K562 (cell line): Measurements from ENCODE around the gene PXK. TPM values are rescaled to one million over a fixed set of nuclear protein-coding genes. Genes with fewer than 3 reads are reported as not detected.

Experiments
- ATAC-seq: fragments of 200-7000 bp; cut with Tn5 transposase; 3 replicates; pipeline ENCODE4 v1.9.1; 2020; ENCODE audit warnings: moderate library complexity
- BruUV-seq: library from RNA; stranded (reverse); fragments of 400-500 nt; replicated peaks from 2 replicates; lab custom pipeline; 2021; lab: Mats Ljungman, UMichigan
- CTCF ChIA-PET: fragments of 300-600 bp; formaldehyde crosslinking; extraction: SDS; loops from one replicate; lab custom pipeline; 2021; ENCODE audit warnings: low intra/inter-chr PET ratio; lab: Yijun Ruan, JAX
- POLR2A ChIA-PET: fragments of 300-600, 350-650 bp; sonication (Branson Sonifier 250); formaldehyde crosslinking; extraction: SDS; loops from one replicate; lab custom pipeline; 2021; ENCODE audit warnings: antibody characterized with exemption, inconsistent platforms; lab: Yijun Ruan, JAX
- DNase-seq, 4 experiments: peaks; one replicate each; pipeline versions ENCODE4 v3.0.0 to v3.0.0-alpha.2; 2011 to 2018; ENCODE audit warnings: low spot score in 3 of 4, mixed read lengths in 3 of 4; ENCODE audit errors: extremely low read depth in 1 of 4
- FAIRE-seq: peaks from 2 replicates; lab custom pipeline; 2011; peaks lifted over from hg19 to GRCh38; lab: Jason Lieb, UNC
- H2AFZ ChIP-seq: 2 replicates; pipeline ENCODE4 v1.6.0; 2011; ENCODE audit warnings: low read depth, low read length, control low read depth, inconsistent platforms
- H3K27ac ChIP-seq: fragments of 200-600 bp; 3 replicates; pipeline ENCODE4 v1.8.0; 2011; ENCODE audit warnings: low read depth, mild to moderate bottlenecking, control low read depth, inconsistent platforms, low read length, moderate library complexity, mixed read lengths; ENCODE audit errors: extremely low read depth
- H3K27me3 ChIP-seq, 2 experiments: fragments of 300-600 bp in 1 of 2; 2 replicates in 1 of 2; 3 replicates in 1 of 2; pipeline versions ENCODE4 v1.6.0 to v1.8.0; 2011; ENCODE audit warnings: inconsistent platforms in 2 of 2, low read length in 2 of 2, mild to moderate bottlenecking in 1 of 2, mixed read lengths in 1 of 2, moderate library complexity in 1 of 2; ENCODE audit not compliant: control insufficient read depth in 2 of 2, insufficient read depth in 2 of 2
- H3K36me3 ChIP-seq: fragments of 300-600 bp; 3 replicates; pipeline ENCODE4 v1.8.0; 2011; ENCODE audit warnings: mild to moderate bottlenecking, low read length, inconsistent platforms; ENCODE audit not compliant: control insufficient read depth, insufficient read depth
- H3K4me1 ChIP-seq, 2 experiments: fragments of 200-600 bp in 1 of 2; replicated peaks in 1 of 2; 2 replicates in 1 of 2; 3 replicates in 1 of 2; pipeline versions ENCODE4 v1.5.1 to v1.8.0; 2011; ENCODE audit warnings: inconsistent platforms in 2 of 2, low read length in 2 of 2, mild to moderate bottlenecking in 1 of 2, mixed read lengths in 1 of 2, moderate library complexity in 1 of 2; ENCODE audit not compliant: control insufficient read depth in 2 of 2, insufficient read depth in 2 of 2
- H3K4me2 ChIP-seq: 2 replicates; pipeline ENCODE4 v1.6.1; 2011; ENCODE audit warnings: low read length, control low read depth, inconsistent platforms, mixed read lengths; ENCODE audit not compliant: insufficient read depth
- H3K4me3 ChIP-seq: fragments of 200-600 bp; sonication (generic), shearing (Covaris generic); 2 replicates; pipeline ENCODE4 v1.5.1; 2016; ENCODE audit warnings: control low read depth, inconsistent platforms
- H3K79me2 ChIP-seq: fragments of 200-600 bp; 3 replicates; pipeline ENCODE4 v1.8.0; 2011; ENCODE audit warnings: low read length, inconsistent platforms; ENCODE audit not compliant: control insufficient read depth, insufficient read depth
- H3K9ac ChIP-seq, 2 experiments: 2 replicates each; pipeline versions ENCODE4 v1.6.0 to v1.6.1; 2011; ENCODE audit warnings: low read depth in 2 of 2, low read length in 2 of 2, control low read depth in 1 of 2, inconsistent platforms in 1 of 2, mild to moderate bottlenecking in 1 of 2, mixed read lengths in 1 of 2; ENCODE audit not compliant: insufficient read depth in 1 of 2
- H3K9me1 ChIP-seq: one replicate; pipeline ENCODE4 v1.6.0; 2011; ENCODE audit warnings: inconsistent platforms, mild to moderate bottlenecking, low read length, moderate library complexity; ENCODE audit not compliant: control insufficient read depth, insufficient read depth
- H3K9me3 ChIP-seq: replicated peaks from 2 replicates; pipeline ENCODE4 v1.5.1; 2011; ENCODE audit warnings: low read depth, low read length, inconsistent platforms; ENCODE audit not compliant: control insufficient read depth, insufficient read depth
- H4K20me1 ChIP-seq: replicated peaks from 2 replicates; pipeline ENCODE4 v1.6.1; 2011; ENCODE audit warnings: low read length, inconsistent platforms, mixed read lengths; ENCODE audit not compliant: control insufficient read depth, insufficient read depth
- FOSL1 ChIP-seq: fragments of 200-800 bp; sonication (Bioruptor generic); conservative IDR thresholded peaks from 2 replicates; pipeline ENCODE4 v1.6.1; 2016; ENCODE audit warnings: missing genetic modification characterization, missing compliant biosample characterization
- KLF16 ChIP-seq: IDR thresholded peaks from 2 replicates; pipeline ENCODE4 v1.6.1; 2016; ENCODE audit warnings: antibody characterized with exemption
- NRF1 ChIP-seq, 2 experiments: fragments of 450-650 bp; IDR thresholded peaks in 1 of 2; conservative IDR thresholded peaks in 1 of 2; 2 replicates each; pipeline ENCODE4 v1.6.1; 2014; ENCODE audit warnings: mild to moderate bottlenecking in 2 of 2
- ZNF507 ChIP-seq: conservative IDR thresholded peaks from 2 replicates; pipeline ENCODE4 v1.6.1; 2017; ENCODE audit warnings: missing genetic modification characterization, missing compliant biosample characterization
- WGBS: fragments of 100-300 bp; shearing (Covaris generic); methylation state at CpG from one replicate; pipeline ENCODE4 v1.1.6; 2016; ENCODE audit warnings: low coverage, mixed read lengths; ENCODE audit not compliant: insufficient coverage; ENCODE audit errors: missing lambda C conversion rate; 5-methylcytosine and 5-hydroxymethylcytosine counted together
- in situ Hi-C: fragments of 300-500 bp; cut with MboI; formaldehyde crosslinking; loops from 4 replicates; pipeline ENCODE4 v1.15.0; 2018; ENCODE audit warnings: inconsistent platforms, mixed read lengths
- intact Hi-C: fragments of 100-400 bp; cut with micrococcal nuclease; formaldehyde crosslinking; loops from 2 replicates; pipeline ENCODE4 v1.14.2; 2022
- polyA plus RNA-seq, 8 experiments: library from polyadenylated mRNA; depleted of rRNA in 4 of 8; stranded (reverse) in 5 of 8; unstranded in 3 of 8; fragments of >200 nt; fragmentation: Nextera tagmentation in 2 of 8; fragmentation: Illumina TruSeq in 1 of 8; extraction: Ambion mirVana in 2 of 8; extraction: Trizol in 1 of 8; gene quantifications; 2 replicates each; pipeline versions ENCODE4 v1.2.1 to v1.2.3, GENCODE V29; 2011 to 2014; ENCODE audit warnings: inconsistent platforms in 1 of 8, missing spikeins in 1 of 8
- total RNA-seq, 7 experiments: library from RNA; depleted of rRNA in 6 of 7; stranded (reverse); fragments of >200 nt in 6 of 7; fragmentation: Illumina TruSeq in 2 of 7; extraction: Trizol in 2 of 7; gene quantifications; 2 replicates each; pipeline versions ENCODE4 v1.2.1 to v1.2.3, GENCODE V29; 2011 to 2021; ENCODE audit warnings: low replicate concordance in 1 of 7
- TF ChIP-seq, protein P1 (sequence below): fragments of 450-650 bp; IDR thresholded peaks from 2 replicates; pipeline ENCODE4 v1.6.1; 2016; ENCODE audit warnings: mild to moderate bottlenecking, moderate library complexity

Gene PXK
- total and polyA plus RNA-seq, 9 of the 15 experiments (the other 6 are each of a cell fraction or from before 2014, with no cell fraction given), result 3.3 to 19.9 (median 11.3) TPM

DNA sequence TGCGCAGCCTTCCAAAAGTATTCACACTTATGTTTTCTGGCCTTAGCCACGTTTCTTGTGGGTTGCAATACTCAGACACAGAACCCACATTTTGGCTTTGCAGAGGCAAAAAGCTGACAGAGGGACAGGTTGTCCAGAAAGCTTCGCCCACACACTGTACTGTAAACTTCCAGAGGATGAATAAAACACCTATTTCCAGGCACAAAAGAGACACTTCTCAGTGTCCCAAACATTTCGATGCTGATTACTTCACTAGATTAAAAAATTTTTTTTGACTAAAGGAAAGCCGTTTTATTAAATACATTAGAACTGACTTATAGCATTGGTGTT lies 131.2 kb downstream of the PXK start:
- no TSS peak for BruUV-seq

More for the DNA sequence above, 131.2 kb downstream of the PXK start:
- ATAC-seq (no peak), DNase-seq (no peak), FAIRE-seq (no peak)
- H3K4me2 ChIP-seq, result peak overlapping the region; percentile 34; the same call in 1 of the 2 replicates
- in situ Hi-C loops (no loop called here), intact Hi-C loops (loop anchor here (1.0 kb wide), 1 partner anchor 68 kb away; no protein-coding TSS in a partner anchor)
- no peak overlapping the region for H3K4me3 ChIP-seq
- H3K9ac ChIP-seq, result no peak overlapping the region
- POLR2A ChIA-PET, result no interaction called here
- H4K20me1 ChIP-seq, result no peaks in the 10 kb centered on the region
- H3K4me1 ChIP-seq, result peaks cover 0 to 2% of the 10 kb centered on the region in 2 experiments; a peak in 1 of 5 replicates
- TF ChIP-seq, protein P1, sequence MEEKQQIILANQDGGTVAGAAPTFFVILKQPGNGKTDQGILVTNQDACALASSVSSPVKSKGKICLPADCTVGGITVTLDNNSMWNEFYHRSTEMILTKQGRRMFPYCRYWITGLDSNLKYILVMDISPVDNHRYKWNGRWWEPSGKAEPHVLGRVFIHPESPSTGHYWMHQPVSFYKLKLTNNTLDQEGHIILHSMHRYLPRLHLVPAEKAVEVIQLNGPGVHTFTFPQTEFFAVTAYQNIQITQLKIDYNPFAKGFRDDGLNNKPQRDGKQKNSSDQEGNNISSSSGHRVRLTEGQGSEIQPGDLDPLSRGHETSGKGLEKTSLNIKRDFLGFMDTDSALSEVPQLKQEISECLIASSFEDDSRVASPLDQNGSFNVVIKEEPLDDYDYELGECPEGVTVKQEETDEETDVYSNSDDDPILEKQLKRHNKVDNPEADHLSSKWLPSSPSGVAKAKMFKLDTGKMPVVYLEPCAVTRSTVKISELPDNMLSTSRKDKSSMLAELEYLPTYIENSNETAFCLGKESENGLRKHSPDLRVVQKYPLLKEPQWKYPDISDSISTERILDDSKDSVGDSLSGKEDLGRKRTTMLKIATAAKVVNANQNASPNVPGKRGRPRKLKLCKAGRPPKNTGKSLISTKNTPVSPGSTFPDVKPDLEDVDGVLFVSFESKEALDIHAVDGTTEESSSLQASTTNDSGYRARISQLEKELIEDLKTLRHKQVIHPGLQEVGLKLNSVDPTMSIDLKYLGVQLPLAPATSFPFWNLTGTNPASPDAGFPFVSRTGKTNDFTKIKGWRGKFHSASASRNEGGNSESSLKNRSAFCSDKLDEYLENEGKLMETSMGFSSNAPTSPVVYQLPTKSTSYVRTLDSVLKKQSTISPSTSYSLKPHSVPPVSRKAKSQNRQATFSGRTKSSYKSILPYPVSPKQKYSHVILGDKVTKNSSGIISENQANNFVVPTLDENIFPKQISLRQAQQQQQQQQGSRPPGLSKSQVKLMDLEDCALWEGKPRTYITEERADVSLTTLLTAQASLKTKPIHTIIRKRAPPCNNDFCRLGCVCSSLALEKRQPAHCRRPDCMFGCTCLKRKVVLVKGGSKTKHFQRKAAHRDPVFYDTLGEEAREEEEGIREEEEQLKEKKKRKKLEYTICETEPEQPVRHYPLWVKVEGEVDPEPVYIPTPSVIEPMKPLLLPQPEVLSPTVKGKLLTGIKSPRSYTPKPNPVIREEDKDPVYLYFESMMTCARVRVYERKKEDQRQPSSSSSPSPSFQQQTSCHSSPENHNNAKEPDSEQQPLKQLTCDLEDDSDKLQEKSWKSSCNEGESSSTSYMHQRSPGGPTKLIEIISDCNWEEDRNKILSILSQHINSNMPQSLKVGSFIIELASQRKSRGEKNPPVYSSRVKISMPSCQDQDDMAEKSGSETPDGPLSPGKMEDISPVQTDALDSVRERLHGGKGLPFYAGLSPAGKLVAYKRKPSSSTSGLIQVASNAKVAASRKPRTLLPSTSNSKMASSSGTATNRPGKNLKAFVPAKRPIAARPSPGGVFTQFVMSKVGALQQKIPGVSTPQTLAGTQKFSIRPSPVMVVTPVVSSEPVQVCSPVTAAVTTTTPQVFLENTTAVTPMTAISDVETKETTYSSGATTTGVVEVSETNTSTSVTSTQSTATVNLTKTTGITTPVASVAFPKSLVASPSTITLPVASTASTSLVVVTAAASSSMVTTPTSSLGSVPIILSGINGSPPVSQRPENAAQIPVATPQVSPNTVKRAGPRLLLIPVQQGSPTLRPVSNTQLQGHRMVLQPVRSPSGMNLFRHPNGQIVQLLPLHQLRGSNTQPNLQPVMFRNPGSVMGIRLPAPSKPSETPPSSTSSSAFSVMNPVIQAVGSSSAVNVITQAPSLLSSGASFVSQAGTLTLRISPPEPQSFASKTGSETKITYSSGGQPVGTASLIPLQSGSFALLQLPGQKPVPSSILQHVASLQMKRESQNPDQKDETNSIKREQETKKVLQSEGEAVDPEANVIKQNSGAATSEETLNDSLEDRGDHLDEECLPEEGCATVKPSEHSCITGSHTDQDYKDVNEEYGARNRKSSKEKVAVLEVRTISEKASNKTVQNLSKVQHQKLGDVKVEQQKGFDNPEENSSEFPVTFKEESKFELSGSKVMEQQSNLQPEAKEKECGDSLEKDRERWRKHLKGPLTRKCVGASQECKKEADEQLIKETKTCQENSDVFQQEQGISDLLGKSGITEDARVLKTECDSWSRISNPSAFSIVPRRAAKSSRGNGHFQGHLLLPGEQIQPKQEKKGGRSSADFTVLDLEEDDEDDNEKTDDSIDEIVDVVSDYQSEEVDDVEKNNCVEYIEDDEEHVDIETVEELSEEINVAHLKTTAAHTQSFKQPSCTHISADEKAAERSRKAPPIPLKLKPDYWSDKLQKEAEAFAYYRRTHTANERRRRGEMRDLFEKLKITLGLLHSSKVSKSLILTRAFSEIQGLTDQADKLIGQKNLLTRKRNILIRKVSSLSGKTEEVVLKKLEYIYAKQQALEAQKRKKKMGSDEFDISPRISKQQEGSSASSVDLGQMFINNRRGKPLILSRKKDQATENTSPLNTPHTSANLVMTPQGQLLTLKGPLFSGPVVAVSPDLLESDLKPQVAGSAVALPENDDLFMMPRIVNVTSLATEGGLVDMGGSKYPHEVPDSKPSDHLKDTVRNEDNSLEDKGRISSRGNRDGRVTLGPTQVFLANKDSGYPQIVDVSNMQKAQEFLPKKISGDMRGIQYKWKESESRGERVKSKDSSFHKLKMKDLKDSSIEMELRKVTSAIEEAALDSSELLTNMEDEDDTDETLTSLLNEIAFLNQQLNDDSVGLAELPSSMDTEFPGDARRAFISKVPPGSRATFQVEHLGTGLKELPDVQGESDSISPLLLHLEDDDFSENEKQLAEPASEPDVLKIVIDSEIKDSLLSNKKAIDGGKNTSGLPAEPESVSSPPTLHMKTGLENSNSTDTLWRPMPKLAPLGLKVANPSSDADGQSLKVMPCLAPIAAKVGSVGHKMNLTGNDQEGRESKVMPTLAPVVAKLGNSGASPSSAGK, result peak; percentile 45; the same call in 1 of the 2 replicates
- TF ChIP-seq ZNF507, result no peak
- peak in 1 of 2 experiments; percentile 29; a peak in 2 of 4 replicates for TF ChIP-seq NRF1 (conservative IDR thresholded peaks at IDR 0.05 in 1 of 2, IDR thresholded peaks at IDR 0.05 in 1 of 2)
- TF ChIP-seq KLF16, result 0 out of 2 replicates have a peak, but pooled peaks have one; percentile 1
- TF ChIP-seq FOSL1 (tag), result peak; percentile 52; the same call in 1 of the 2 replicates
- WGBS, result 17% methylated on average over 5 of the region's 5 CpGs
- no peaks in the 10 kb centered on the region for H3K9me1 ChIP-seq
- no peaks in the 10 kb centered on the region for H3K36me3 ChIP-seq
- peak overlapping the region; percentile 75 for H2AFZ ChIP-seq
- 0 out of 5 replicates have a peak, but pooled peaks cover 0 to 2% of the 10 kb centered on the region in 2 experiments for H3K27me3 ChIP-seq
- no peaks in the 10 kb centered on the region for H3K9me3 ChIP-seq
- no peak overlapping the region for H3K27ac ChIP-seq
- H3K79me2 ChIP-seq, result no peaks in the 10 kb centered on the region
- CTCF ChIA-PET, result interaction anchor here (1.4 kb wide), 1 partner anchor 68 kb away, joined by 7 read pairs; no protein-coding TSS in a partner anchor
